Type B pancreatic cell (in vitro differentiated cells): ENCODE results near the gene RALY. TPM values are rescaled to one million over a fixed set of nuclear protein-coding genes. Genes with fewer than 3 reads are reported as not detected.

Experiments used
- DNase-seq: peaks from one replicate; pipeline ENCODE4 v3.0.0; 2021; ENCODE audit warnings: mixed read lengths; ENCODE audit not compliant: unreplicated experiment; ENCODE audit errors: extremely low spot score
- H3K27ac Mint-ChIP-seq: 2 replicates; pipeline ENCODE4 v1.8.0; 2021; ENCODE audit warnings: mild to moderate bottlenecking, mixed read lengths
- H3K27me3 Mint-ChIP-seq: 2 replicates; pipeline ENCODE4 v1.8.0; 2021; ENCODE audit warnings: mixed read lengths
- H3K36me3 Mint-ChIP-seq: 2 replicates; pipeline ENCODE4 v1.8.0; 2021; ENCODE audit warnings: mixed read lengths
- H3K4me1 Mint-ChIP-seq: one replicate; pipeline ENCODE4 v1.8.0; 2021; ENCODE audit warnings: mixed read lengths; ENCODE audit not compliant: unreplicated experiment
- H3K4me3 Mint-ChIP-seq: 2 replicates; pipeline ENCODE4 v1.8.0; 2021; ENCODE audit warnings: mild to moderate bottlenecking, mixed read lengths
- H3K9me3 Mint-ChIP-seq: 2 replicates; pipeline ENCODE4 v1.8.0; 2021; ENCODE audit warnings: mixed read lengths
- total RNA-seq: library from RNA; stranded (reverse); gene quantifications from 2 replicates; pipeline ENCODE4 v1.2.1, GENCODE V29; 2021; ENCODE audit warnings: low replicate concordance
- TF ChIP-seq, protein P1 (sequence below): fragments of 200-600 bp; sonication (generic); conservative IDR thresholded peaks from 2 replicates; pipeline ENCODE4 v1.5.0; 2021; ENCODE audit warnings: antibody characterized with exemption, mild to moderate bottlenecking

Gene RALY
- total RNA-seq, 1 donor from 2014 or later, result 215 TPM

DNA sequence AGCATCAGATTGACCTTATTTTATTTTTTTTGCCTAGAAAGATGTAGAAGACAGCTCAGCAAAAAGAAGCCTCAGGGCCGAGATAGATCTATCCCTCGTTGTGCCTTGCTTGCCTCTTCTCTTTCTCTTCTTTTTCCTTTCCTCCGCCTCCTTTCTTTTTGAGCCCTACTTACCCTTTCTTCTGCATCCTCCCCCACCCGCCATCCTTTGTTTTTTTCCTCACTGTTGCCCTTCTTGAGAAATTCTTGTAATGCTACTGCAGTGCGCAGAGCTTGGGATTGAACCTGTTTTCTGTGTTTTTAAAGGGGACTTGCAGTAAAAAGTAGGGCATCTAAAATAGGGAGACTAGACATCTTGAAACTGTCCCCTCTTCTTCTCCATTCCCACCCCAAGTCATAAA lies 18.6 kb downstream of the RALY start:
- H3K27ac Mint-ChIP-seq, result no peak overlapping the region
- no peaks in the 10 kb centered on the region for H3K27me3 Mint-ChIP-seq
- peaks cover 13% of the 10 kb centered on the region for H3K36me3 Mint-ChIP-seq
- H3K4me1 Mint-ChIP-seq, result peaks cover 68% of the 10 kb centered on the region
- DNase-seq, result no peak
- no peaks in the 10 kb centered on the region for H3K9me3 Mint-ChIP-seq
- TF ChIP-seq, protein P1, sequence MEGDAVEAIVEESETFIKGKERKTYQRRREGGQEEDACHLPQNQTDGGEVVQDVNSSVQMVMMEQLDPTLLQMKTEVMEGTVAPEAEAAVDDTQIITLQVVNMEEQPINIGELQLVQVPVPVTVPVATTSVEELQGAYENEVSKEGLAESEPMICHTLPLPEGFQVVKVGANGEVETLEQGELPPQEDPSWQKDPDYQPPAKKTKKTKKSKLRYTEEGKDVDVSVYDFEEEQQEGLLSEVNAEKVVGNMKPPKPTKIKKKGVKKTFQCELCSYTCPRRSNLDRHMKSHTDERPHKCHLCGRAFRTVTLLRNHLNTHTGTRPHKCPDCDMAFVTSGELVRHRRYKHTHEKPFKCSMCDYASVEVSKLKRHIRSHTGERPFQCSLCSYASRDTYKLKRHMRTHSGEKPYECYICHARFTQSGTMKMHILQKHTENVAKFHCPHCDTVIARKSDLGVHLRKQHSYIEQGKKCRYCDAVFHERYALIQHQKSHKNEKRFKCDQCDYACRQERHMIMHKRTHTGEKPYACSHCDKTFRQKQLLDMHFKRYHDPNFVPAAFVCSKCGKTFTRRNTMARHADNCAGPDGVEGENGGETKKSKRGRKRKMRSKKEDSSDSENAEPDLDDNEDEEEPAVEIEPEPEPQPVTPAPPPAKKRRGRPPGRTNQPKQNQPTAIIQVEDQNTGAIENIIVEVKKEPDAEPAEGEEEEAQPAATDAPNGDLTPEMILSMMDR, result no peak
- no peak overlapping the region for H3K4me3 Mint-ChIP-seq

DNA sequence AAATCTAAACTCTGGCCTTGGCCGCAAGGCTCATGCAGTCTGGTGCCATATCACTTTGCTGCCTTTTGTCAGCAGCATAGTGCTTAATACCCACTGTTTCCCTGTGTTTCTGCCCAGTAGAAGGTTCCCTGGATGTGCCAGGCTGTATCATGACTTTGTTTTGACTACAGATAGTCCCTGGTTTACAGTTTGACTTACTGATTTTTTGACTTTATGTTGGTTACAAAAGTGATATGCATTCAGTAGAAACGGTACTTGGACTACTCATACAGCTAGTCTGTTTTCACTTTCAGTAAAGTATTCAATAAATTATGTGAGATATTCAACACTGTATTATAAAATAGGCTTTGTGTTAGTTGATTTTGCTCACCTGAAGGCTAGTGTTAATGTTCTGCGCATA lies 19.0 kb downstream of the RALY start:
- no peaks in the 10 kb centered on the region for H3K27me3 Mint-ChIP-seq
- H3K4me3 Mint-ChIP-seq, result no peak overlapping the region
- DNase-seq, result no peak
- H3K27ac Mint-ChIP-seq, result no peak overlapping the region
- no peaks in the 10 kb centered on the region for H3K9me3 Mint-ChIP-seq
- H3K4me1 Mint-ChIP-seq, result peaks cover 71% of the 10 kb centered on the region
- peaks cover 15% of the 10 kb centered on the region for H3K36me3 Mint-ChIP-seq
- TF ChIP-seq, protein P1, result no peak

DNA sequence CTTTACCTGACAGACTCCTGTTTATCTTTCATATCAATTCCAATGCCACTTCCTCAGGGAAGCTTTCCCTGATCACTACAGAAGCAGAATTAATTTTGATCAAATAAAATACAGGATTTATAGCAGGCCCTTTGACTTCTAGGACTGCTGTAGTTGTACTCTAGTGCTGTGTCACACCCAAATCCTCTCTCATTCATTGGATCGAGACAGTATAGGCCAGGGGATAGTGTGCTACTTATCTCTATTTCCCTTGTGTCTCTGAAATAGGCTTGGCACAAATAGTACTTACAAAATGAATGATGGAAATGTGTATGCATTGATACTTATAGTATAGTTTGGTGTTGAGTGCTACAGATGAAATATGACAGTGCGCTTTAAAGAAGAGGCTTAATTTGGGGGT lies 19.8 kb downstream of the RALY start:
- Mint-ChIP-seq H3K27me3 (no peaks in the 10 kb centered on the region), H3K36me3 (peaks cover 13% of the 10 kb centered on the region), H3K9me3 (no peaks in the 10 kb centered on the region), H3K4me3 (no peak overlapping the region), H3K27ac (peak overlapping the region; percentile 50), H3K4me1 (peaks cover 73% of the 10 kb centered on the region)
- TF ChIP-seq, protein P1, result no peak
- no peak for DNase-seq

DNA sequence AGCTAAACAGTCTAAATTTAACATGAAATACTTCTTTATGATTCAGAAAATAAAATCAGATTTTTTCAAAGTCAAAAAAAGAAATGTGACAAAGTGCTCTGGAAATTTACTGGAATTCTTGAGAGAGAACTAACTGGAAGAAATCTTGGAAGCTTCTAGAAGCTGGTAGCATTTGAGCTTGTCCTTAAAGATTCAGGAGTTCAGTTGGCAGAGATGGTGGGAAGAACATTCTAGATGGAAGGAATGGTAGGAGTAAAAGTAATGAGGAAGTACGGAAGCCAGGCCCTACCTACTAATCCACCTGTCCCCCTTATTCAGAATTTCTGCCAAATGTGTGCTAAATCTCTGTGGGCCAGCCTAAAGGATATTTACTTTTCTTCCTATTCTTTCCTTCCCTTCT lies 21.2 kb downstream of the RALY start:
- Mint-ChIP-seq H3K36me3 (peaks cover 10% of the 10 kb centered on the region), H3K4me3 (no peak overlapping the region), H3K27me3 (no peaks in the 10 kb centered on the region), H3K9me3 (no peaks in the 10 kb centered on the region), H3K27ac (peak overlapping the region; percentile 0), H3K4me1 (peaks cover 63% of the 10 kb centered on the region)
- TF ChIP-seq, protein P1, result no peak
- DNase-seq, result no peak

DNA sequence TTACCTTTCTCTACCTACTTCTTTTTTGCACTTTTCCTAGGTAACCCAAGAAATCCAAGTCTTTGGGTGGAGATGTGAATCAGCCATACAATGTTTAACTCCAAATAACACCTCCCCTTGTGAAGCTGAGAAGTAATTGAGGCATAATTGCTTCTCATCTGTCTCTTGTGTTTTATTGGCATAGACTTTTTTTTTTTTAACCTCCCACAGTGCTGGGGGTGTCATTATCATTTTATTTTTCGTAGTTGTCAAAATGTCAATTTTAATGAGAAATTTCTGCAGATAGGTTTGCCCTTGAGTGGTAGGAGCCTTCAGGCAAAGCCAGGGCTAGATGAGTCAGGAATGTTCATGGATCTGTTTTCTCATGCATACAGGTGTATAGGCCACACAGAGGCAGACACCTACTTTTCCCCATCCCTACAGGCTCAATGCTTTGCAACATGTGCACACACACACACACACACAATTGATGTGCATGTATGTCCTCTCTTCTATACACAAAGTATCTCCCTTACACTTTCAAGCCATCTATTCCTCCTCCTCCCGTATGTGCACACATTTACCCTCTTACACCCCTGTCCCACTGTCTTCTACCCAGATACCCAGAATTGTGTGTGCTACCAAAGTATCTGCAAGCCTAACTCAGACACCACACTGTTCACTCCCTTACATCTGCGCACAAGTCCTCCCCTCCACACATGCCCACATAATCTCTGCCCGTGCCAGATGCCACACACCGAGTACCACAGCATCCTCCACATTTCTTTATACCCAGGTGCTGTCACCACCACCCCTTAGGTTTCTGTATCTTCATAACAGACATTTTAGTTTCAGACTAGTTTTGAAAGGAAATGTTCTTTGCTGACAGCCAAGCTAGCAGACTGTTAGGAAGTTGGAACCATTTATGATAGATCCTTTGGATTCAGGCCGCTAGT lies 22.0 kb downstream of the RALY start:
- H3K27me3 Mint-ChIP-seq, result no peaks in the 10 kb centered on the region
- H3K36me3 Mint-ChIP-seq, result peaks cover 15% of the 10 kb centered on the region
- peak overlapping the region; percentile 0 for H3K27ac Mint-ChIP-seq
- peaks cover 63% of the 10 kb centered on the region for H3K4me1 Mint-ChIP-seq
- peaks cover 5% of the 10 kb centered on the region for H3K9me3 Mint-ChIP-seq
- TF ChIP-seq, protein P1, result no peak
- no peak overlapping the region for H3K4me3 Mint-ChIP-seq
- DNase-seq, result no peak
